AG08395 (cell line): Measurements from ENCODE around the gene ARID1B.
"Not testable (repeated sequence)": the region's sequence is repeated elsewhere in the genome, so short reads cannot be mapped to it uniquely, and the experiment has no call there.

Source experiments
- DNase-seq: peaks from one replicate; pipeline ENCODE4 v3.0.0; 2012; ENCODE audit warnings: mixed read lengths, low spot score

ARID1B gene

GRCh38 chr6:157021993-157022740 is 245.0 kb downstream of the ARID1B start:
- DNase-seq = peak; percentile 97

- DNase-seq = no peak
These were observed 246.8 kb downstream of the ARID1B start for GRCh38 chr6:157023958-157024357.

GRCh38 chr6:157024745-157025144 is 247.6 kb downstream of the ARID1B start:
- DNase-seq = no peak

GRCh38 chr6:157025437-157025836 is 248.3 kb downstream of the ARID1B start:
- no peak for DNase-seq

GRCh38 chr6:157029980-157030690 is 253.0 kb downstream of the ARID1B start:
- DNase-seq = no peak

GRCh38 chr6:157030755-157031154 is 253.6 kb downstream of the ARID1B start:
- no peak for DNase-seq

- DNase-seq = no peak
These were observed 255.7 kb downstream of the ARID1B start for GRCh38 chr6:157032923-157033322.

GRCh38 chr6:157033428-157034140 is 256.4 kb downstream of the ARID1B start:
- no peak for DNase-seq

- peak; percentile 36 for DNase-seq
These were observed 257.5 kb downstream of the ARID1B start for GRCh38 chr6:157034436-157035230.

GRCh38 chr6:157035546-157035945 is 258.4 kb downstream of the ARID1B start:
- no peak for DNase-seq

- DNase-seq = peak; percentile 35
These were observed 259.1 kb downstream of the ARID1B start for GRCh38 chr6:157036245-157036711.

- no peak for DNase-seq
These were observed 260.0 kb downstream of the ARID1B start for GRCh38 chr6:157037165-157037564.

GRCh38 chr6:157038610-157039009 is 261.4 kb downstream of the ARID1B start:
- no peak for DNase-seq

- DNase-seq = not testable (repeated sequence)
These were observed 262.5 kb downstream of the ARID1B start for GRCh38 chr6:157039639-157040038.

GRCh38 chr6:157040191-157040590 is 263.0 kb downstream of the ARID1B start:
- no peak for DNase-seq

GRCh38 chr6:157045831-157046454 is 268.8 kb downstream of the ARID1B start:
- peak; percentile 74 for DNase-seq

- no peak for DNase-seq
These were observed 269.6 kb downstream of the ARID1B start for GRCh38 chr6:157046776-157047175.

GRCh38 chr6:157047328-157047727 is 270.1 kb downstream of the ARID1B start:
- no peak for DNase-seq

GRCh38 chr6:157047951-157048350 is 270.8 kb downstream of the ARID1B start:
- DNase-seq = no peak

- no peak for DNase-seq
These were observed 272.0 kb downstream of the ARID1B start for GRCh38 chr6:157049133-157049532.

- DNase-seq = no peak
These were observed 273.5 kb downstream of the ARID1B start for GRCh38 chr6:157050537-157051265.
